Skeletal muscle cell (primary cell): Measurements from ENCODE around the gene FILIP1.
"Not testable (repeated sequence)": the region's sequence is repeated elsewhere in the genome, so short reads cannot be mapped to it uniquely, and the experiment has no call there.

Experiments used
- DNase-seq: peaks from one replicate; pipeline ENCODE4 v3.0.0-alpha.2; 2010; ENCODE audit warnings: low read depth
- H3K4me3 ChIP-seq: 2 replicates; pipeline ENCODE4 v1.5.1; 2011; ENCODE audit warnings: low read depth, mild to moderate bottlenecking, control low read depth, low read length, moderate library complexity

FILIP1 gene

DNA sequence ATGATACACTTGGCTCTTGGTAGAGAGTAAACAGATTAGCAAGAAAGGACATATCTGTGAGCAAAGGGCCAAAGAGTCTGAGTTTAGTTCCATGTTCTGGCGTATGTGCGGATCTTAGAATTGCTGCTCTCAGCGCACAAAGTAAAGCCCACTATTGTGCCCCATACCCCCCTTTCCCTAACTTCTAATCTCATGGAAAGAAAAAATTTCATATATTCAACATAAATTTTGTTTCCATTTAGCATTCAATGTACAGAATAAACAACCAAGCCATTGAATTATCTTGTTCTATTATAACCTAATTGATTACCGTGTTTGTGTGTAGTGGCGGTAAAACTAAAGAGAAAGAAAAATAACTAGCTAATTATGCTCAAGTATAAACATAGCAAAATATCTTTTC lies 30.5 kb downstream of the FILIP1 start:
- no peak overlapping the region for H3K4me3 ChIP-seq
- no peak for DNase-seq

DNA sequence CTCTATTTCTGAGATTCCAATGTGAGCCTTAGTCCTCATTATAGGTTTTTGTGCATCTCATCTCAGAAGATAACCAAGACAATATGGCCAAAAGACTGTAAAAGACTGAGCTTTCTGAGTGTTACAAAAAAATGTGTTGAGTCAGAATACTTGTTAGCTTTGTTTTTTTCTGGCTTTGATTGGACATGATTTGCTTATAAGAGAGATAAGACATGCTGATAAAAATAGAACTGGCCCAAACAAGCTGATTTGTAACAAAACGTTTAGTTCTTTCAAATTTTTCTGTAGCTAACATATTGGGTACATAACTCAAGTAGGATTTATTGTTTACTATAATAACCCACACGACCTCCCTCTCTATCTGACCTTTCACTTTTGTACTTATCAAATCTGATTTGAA lies 32.9 kb downstream of the FILIP1 start:
- H3K4me3 ChIP-seq = no peak overlapping the region
- no peak for DNase-seq

DNA sequence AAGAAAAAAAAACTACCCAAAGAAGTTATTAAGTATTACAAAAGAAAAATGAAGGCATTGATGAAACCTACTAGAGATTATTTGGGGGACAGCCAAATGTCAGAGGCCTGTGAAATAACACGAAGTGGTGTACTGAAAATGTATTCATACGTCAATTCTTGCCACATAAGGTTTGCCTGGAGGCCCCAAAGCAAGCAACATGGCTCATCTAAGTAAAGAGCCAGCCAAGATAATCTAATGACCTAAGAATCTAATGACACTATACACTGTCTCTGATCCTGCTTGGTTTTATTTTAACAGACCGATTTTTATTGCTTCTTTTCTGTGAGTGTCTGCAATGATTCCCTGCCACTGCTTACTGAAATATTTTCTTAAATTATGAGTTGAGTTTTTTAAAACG lies 34.7 kb downstream of the FILIP1 start:
- no peak overlapping the region for H3K4me3 ChIP-seq
- peak; percentile 76 for DNase-seq

DNA sequence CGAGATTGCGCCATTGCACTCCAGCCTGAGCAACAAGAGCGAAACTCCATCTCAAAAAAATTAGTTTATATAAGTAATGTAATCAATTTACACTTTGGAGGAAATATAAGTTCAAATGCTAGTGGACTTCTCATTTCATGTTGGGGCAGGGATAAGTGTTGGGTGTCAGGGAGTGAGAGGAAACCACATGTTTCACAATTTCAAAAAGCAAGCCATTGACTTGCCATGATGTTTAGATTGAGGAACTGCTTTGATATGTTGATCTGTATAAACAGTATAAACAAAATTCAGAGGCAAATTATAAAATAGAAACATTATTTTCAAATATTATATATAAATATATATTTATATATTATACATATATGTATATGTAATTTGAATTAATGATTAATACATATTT lies 42.7 kb downstream of the FILIP1 start:
- DNase-seq = no peak
- H3K4me3 ChIP-seq = no peak overlapping the region

DNA sequence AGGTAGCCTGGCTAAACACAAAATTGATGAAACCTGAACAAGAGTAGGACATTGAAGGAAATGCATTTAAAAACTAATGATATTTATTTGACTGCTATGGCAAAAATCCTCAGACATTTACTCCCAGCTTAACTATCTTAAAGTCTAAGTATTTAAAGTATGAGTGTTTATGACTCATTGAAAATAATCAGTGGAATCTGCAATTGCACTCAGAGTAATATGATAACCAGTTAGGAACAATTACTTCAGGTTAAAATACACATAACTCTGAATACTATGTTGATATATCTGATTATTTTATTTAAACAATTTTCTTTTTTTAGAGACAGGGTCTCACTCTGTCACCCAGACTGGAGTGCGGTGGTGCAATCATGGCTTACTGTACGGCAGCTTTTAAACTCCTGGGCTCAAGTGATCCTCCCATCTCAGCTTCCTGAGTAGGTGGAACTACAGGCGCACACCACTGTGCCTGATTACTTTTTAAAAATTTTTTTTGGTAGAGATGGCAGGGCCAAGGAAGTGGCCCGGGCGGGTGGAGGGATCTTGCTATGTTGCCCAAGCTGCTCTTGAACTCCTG lies 43.9 kb downstream of the FILIP1 start:
- no peak for DNase-seq
- no peak overlapping the region for H3K4me3 ChIP-seq

DNA sequence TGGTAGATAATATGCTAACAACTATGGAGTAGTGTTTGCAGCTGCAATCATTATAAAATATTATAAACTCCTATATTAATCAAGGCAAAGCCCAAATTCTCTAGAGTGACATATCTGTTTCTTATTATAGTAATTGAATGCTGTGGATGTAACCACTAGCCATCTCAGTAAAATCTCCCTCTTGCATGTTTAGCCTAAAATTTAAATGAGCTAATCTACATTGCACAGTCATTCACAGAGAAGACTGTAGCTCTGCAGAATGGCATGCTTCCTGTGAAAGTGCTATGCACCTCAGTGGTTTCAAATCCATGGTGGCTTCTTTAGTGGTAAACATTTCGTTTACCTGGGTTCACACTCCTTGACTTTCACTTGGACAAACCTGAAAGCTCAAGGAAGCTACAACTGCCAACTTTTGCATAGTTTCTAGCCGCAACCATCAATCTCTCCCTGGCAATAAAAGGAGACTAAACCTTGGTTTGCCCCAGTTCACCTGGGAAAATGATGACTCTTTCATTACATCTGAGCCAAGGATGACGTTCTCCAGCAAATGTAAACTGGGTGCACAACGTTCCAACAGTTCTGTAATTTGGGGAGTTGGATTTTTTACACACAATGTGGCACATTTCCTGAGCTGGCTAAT lies 47.2 kb downstream of the FILIP1 start:
- no peak for DNase-seq
- H3K4me3 ChIP-seq = no peak overlapping the region

DNA sequence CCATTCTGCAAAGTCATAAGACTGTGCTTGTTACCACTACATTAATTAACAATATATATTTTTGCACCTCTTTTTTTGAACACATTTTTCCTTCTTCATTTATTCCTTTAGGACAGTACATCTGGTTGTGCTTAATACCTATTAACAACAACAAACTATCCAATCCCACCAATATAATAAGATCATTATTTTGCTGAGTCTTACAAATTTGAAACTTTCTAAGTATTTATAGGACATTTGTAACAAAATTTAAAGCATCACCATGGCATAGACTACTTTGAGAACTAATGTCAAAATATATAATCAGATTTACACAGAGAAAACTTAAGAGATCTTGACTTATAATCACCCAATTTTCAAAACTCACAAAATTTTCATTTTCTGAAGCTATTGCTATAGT lies 47.9 kb downstream of the FILIP1 start:
- DNase-seq = no peak
- no peak overlapping the region for H3K4me3 ChIP-seq

DNA sequence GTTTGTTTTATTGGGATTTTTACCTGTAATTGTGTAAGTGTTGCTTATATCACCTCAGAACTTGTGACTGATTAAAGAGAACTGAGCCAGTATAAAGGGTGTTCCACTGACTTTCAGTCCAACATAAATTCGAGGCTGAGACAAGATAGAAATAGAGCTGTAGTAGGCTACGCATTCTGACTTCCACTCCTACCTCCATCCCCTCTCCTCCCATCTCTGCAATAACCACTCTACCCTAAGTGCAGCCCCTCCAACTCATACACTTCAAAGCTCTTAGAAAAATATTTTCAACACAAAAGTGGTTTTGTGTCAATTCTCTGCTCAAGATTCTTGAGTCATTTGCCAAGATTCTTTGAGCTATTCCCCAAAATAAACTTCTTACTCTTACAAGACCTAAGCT lies 48.7 kb downstream of the FILIP1 start:
- no peak for DNase-seq
- no peak overlapping the region for H3K4me3 ChIP-seq

DNA sequence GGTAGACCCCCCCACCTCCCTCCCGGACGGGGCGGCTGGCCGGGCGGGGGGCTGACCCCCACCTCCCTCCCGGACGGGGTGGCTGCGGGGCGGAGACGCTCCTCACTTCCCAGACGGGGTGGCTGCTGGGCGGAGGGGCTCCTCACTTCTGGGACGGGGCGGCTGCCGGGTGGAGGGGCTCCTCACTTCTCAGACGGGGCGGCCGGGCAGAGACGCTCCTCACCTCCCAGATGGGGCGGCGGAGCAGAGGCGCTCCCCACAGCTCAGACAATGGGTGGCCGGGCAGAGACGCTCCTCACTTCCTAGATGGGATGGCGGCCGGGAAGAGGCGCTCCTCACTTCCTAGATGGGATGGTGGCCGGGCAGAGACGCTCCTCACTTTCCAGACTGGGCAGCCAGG lies 51.7 kb downstream of the FILIP1 start:
- DNase-seq, H3K4me3 ChIP-seq: not testable (repeated sequence)

DNA sequence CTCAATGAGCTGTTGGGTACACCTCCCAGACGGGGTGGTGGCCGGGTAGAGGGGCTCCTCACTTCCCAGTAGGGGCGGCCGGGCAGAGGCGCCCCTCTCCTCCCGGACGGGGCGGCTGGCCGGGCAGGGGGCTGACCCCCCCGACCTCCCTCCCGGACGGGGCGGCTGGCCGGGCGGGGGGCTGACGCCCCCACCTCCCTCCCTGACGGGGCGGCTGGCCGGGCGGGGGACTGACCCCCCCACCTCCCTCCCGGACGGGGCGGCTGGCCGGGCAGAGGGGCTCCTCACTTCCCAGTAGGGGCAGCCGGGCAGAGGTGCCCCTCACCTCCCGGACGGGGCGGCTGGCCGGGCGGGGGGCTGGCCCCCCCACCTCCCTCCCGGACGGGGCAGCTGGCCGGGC lies 52.1 kb downstream of the FILIP1 start:
- H3K4me3 ChIP-seq, DNase-seq: not testable (repeated sequence)

DNA sequence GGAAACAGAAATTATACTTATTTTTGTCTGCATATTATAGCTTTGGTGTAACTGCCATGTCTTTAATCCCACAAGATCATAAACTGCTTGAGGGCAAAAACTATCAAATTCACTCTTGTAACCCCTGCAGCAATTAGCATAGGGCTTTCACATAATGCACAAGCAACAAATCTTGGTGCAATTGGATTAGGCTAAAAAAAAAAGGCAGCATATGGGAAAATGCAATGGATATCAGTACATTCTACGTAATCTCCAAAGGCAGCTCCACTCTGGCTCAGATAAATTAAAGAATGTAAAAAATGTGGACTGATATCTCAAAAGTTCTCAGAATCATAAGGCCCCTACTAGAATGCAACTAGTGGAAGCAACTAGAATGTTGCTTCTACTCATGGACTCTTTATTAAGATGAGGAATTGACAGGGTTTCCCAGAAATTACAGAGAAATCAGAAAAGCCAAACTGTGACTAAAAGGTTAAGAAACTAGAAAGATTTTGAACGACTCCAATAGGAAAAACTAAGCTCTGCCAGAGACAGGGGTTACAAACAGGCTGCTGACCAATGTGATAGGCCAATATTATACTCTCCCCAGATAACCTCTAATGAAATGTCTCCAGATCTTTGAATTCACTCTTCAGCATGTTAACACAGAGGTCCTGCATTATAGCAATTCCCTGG lies 55.0 kb downstream of the FILIP1 start:
- no peak overlapping the region for H3K4me3 ChIP-seq
- DNase-seq = no peak

DNA sequence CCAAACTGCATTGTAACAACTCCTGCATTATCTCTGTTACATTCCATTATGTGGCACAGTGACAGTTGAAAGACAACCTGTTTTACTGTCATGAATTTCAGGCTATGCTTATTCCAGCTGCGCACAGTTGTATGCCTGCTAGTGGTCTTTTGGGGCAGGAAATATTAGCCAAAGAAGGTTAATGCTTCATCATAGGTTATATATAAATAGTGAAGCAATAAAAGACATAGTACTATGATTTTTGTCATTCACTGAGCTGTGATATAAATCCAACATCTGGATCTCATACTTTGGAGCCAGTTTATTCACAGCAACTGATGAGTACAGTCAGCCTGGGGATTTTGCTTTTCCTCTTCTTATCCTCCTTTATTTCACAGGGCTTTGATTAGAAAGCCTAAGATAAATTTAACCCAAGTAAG lies 55.6 kb downstream of the FILIP1 start:
- no peak for DNase-seq

DNA sequence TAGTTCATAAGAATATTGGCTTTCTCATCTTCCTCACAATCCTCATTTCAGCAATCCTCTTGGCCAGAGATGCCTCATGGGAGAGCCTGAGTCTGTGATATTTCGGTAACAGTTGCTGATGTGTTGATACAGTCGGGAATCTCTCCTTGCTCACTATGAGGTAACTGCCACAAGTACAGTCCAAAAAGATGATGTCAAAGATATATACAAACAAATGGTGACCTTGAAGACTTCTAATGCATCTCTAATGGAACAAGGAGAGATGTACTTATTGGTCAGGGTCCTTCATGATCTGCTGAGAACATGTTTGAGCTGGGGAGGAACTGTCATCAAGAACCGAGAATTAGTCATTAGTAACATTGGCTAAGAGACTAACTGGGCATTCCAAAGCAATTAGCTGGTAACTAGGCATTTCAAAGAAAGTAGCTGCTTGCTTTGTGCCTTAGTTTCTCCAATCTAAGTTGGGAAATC lies 56.1 kb downstream of the FILIP1 start:
- no peak overlapping the region for H3K4me3 ChIP-seq
- DNase-seq = peak; percentile 83

More for the DNA sequence above, 55.6 kb downstream of the FILIP1 start:
- no peak overlapping the region for H3K4me3 ChIP-seq

DNA sequence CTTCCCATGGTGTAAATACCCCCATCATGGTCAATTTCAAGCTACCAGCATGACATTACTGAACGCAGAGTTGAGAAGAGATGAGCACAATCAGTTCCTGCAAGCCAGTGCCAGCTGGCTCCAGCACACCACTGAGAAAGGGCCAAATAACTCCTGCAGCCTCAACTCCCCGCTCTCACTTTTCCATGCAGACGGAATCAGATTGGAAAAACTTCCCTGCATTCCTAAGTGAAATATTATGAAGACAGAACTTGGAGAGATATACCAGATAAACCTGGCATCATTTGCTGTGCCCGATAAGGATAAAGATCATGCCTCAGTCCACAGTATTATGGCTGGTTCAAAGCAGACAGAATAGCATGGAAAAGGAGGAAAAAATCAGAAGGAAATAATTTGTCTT lies 56.7 kb downstream of the FILIP1 start:
- no peak for DNase-seq
- no peak overlapping the region for H3K4me3 ChIP-seq

DNA sequence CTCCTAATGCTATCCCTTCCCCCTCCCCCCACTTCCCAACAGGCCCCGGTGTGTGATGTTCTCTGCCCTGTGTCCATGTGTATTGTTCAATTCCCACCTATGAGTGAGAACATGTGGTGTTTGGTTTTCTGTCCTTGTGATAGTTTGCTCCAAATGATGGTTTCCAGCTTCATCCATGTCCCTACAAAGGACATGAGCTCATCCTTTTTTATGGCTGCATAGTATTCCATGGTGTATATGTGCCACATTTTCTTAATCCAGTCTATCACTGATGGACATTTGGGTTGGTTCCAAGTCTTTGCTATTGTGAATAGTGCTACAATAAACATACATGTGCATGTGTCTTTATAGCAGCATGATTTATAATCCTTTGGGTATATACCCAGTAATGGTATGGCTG lies 60.8 kb downstream of the FILIP1 start:
- DNase-seq = not testable (repeated sequence)

DNA sequence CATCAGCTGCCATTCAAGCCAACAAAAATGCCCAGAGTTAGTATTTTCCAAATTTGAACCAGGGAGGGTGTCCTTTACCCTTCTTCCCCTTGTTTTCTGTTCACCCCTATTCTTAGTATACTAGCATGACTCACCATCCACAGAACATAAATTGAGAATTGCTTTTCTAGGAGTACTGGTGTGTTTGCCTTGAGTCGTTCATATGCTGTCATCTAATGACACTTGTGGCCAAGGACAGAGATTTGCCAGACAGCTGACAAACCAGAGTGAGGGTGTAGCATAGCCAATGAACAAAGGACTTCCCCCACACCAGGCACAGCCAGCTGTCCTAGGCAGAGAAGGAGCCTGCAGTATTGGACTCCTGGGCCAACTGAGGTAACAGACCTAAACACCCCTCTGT lies 62.2 kb downstream of the FILIP1 start:
- DNase-seq = no peak
- H3K4me3 ChIP-seq = no peak overlapping the region

More for the DNA sequence above, 60.8 kb downstream of the FILIP1 start:
- not testable (repeated sequence) for H3K4me3 ChIP-seq

DNA sequence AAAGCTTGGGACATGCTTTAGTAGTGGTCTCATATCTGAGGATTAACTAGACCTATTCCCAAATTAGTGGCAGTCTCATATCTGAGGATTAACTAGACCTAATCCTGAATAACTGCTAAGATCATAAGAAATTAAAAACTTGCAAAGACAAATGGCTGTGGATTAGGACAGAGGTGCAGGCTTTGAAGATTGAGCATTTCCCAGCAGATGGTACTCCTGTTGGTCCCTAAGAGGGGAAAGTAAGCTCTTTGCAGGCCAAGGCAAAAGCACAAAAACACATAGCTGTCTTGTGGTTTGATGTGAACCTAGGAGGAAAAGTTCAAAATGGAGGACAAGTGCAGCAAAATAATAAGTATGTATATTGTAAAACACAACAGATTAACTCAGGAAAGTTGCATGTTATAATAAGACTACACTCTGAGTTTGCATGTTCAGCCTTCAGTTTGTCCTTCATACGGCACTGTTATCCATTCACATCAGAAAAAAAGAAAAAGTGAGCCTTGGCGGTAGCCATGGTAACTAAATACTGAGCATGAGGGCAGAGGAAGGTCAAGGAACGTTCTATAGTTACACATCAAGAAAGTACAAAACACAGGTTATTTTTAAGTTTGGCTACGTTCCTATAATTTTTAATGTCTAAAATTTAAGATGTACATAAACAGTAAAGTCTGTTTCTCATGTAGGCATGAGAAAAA lies 62.8 kb downstream of the FILIP1 start:
- no peak for DNase-seq
- H3K4me3 ChIP-seq = no peak overlapping the region

DNA sequence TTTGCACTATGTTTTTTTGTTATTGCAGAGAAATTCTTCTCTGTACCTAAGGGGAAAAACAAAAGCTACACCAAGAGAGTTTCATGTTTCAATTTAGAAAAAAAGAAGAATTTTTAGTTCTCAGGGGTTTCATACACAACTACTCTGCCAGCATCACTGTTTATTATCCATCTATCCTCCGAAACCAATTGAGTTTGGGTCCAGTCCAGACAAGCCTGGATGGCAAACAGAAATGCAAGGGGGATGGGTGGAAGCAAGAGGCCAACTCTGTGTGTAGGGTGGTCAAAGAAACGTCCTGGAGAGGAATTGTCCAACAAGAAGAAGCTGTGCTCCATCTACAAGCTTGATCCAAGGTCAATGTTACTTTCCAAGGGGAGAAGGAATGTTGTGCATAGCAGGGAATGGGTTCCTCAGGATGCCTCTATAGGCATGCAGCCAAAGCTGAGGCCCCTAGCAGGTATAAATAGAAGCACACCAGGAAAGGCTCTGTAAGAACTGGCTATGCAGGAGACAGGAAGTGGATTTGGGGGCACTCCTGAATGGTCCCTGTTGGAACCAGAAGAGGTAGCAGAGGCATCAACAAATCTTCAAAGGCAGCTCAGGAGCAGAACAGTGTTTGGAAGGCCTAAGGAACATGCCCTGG lies 64.4 kb downstream of the FILIP1 start:
- no peak overlapping the region for H3K4me3 ChIP-seq
- DNase-seq = no peak

DNA sequence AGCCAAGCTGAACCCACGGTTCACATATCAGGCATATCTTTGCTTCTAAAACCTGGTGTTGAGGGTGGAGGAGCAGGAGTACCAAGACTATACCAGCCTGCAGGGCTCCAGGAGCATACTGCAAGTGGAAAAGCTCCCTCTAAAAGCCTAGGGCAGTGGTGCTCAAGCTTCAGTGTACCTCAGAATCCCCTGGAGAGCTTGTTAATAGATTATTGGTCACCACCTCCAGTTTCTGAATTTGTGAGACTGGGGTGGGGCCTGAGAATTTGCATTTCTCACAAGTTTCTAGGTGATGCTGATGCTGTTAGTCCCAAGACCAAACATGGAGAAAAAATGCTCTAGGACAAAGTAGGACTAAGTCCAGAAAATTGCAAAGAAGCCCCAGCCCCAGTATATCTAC lies 65.4 kb downstream of the FILIP1 start:
- H3K4me3 ChIP-seq = no peak overlapping the region
- DNase-seq = no peak

DNA sequence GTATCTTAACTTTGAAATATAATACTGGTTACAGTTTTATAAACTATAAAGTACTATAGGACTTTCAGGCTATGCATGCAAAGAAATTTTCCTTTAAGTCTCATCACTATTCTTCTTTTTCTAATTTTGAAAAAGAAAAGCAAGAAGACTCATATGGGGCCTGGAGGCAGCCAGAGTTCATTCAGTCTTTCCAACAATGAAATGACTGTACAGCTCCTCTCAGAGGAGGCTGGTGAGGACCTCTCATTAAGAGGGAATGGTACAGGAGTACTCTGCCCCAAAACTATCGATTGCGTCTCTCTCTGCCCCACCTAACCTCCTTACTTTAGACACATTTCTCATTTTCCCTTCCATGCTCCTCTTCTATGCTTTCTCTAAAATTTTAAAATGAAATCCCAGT lies 66.3 kb downstream of the FILIP1 start:
- no peak overlapping the region for H3K4me3 ChIP-seq
- DNase-seq = no peak
